Endothelial cell of umbilical vein (primary cell): ENCODE measurements around the gene ZNF254.

Experiments used
- CTCF ChIP-seq, 2 donors: IDR thresholded peaks; 1 replicate in 1 of 2; 2 replicates in 1 of 2; pipeline ENCODE4 v1.5.1; 2011; ENCODE audit warnings: low read length in 2 of 2, mild to moderate bottlenecking in 2 of 2, moderate library complexity in 2 of 2, control low read depth in 1 of 2, inconsistent platforms in 1 of 2, low read depth in 1 of 2; ENCODE audit not compliant: insufficient read depth in 1 of 2; ENCODE audit errors: extremely low read depth in 1 of 2
- FOS ChIP-seq: IDR thresholded peaks from 2 replicates; pipeline ENCODE4 v1.6.1; 2011; ENCODE audit warnings: mild to moderate bottlenecking, low read length, moderate library complexity, borderline replicate concordance; ENCODE audit not compliant: insufficient read depth
- JUN ChIP-seq: IDR thresholded peaks from 2 replicates; pipeline ENCODE4 v1.6.1; 2011; ENCODE audit warnings: borderline replicate concordance, low read depth; ENCODE audit not compliant: insufficient read length, insufficient read depth
- MYC ChIP-seq: IDR thresholded peaks from one replicate; pipeline ENCODE4 v1.6.1; 2011; ENCODE audit warnings: mild to moderate bottlenecking, low read depth, low read length
- POLR2A ChIP-seq: IDR thresholded peaks from 2 replicates; pipeline ENCODE4 v1.6.1; 2012; ENCODE audit warnings: low read depth, mild to moderate bottlenecking, control low read depth, low read length
- POLR2AphosphoS5 ChIP-seq: IDR thresholded peaks from 2 replicates; pipeline ENCODE4 v1.6.1; 2012; ENCODE audit warnings: low read depth, mild to moderate bottlenecking, control low read depth, low read length, moderate library complexity; ENCODE audit not compliant: insufficient read depth

- TF ChIP-seq CTCF (IDR thresholded peaks at IDR 0.05; ENCODE audit: extremely low read depth in 1 of 2, insufficient read depth in 1 of 2, low read depth in 1 of 2, low read length in 2 of 2): no peak
- TF ChIP-seq JUN: no peak
- no peak for TF ChIP-seq MYC
- no peak for TF ChIP-seq POLR2A
- TF ChIP-seq FOS: no peak
- no peak for TF ChIP-seq POLR2AphosphoS5
Observed at GRCh38 chr19:24040621-24041020, 46.4 kb upstream of the ZNF254 start.
